Endothelial cell of umbilical vein (primary cell): ENCODE measurements around the gene COL9A1. TPM values are rescaled to one million over a fixed set of nuclear protein-coding genes. Genes with fewer than 3 reads are reported as not detected.

Experiments
- BruUV-seq: library from RNA; stranded (reverse); fragments of 400-500 nt; replicated peaks from 2 replicates; lab custom pipeline; 2021; lab: Mats Ljungman, UMichigan
- CTCF ChIA-PET: fragments of 300-600, 350-600 bp; sonication (Branson Sonifier 250); formaldehyde crosslinking; loops from one replicate; lab custom pipeline; 2021; ENCODE audit warnings: antibody characterized with exemption, inconsistent platforms; lab: Charles Lee
- POLR2A ChIA-PET: fragments of 300-600, 350-600 bp; sonication (Branson Sonifier 250); formaldehyde crosslinking; loops from one replicate; lab custom pipeline; 2021; ENCODE audit warnings: antibody characterized with exemption, inconsistent platforms; lab: Charles Lee
- DNase-seq: peaks from one replicate; pipeline ENCODE4 v3.0.0-alpha.2; 2011; ENCODE audit warnings: low read depth, low spot score
- FAIRE-seq: peaks from 2 replicates; lab custom pipeline; 2011; peaks lifted over from hg19 to GRCh38; lab: Jason Lieb, UNC
- H2AFZ ChIP-seq: 2 replicates; pipeline ENCODE4 v1.6.0; 2012; ENCODE audit warnings: low read depth, low read length, control low read depth, inconsistent platforms
- H3K27ac ChIP-seq: 2 replicates; pipeline ENCODE4 v1.5.1; 2011; ENCODE audit warnings: low read depth, mild to moderate bottlenecking, control low read depth, low read length, moderate library complexity; ENCODE audit not compliant: insufficient read depth
- H3K27me3 ChIP-seq, 2 experiments: 2 replicates each; pipeline versions ENCODE4 v1.6.0 to v1.6.1; 2011; ENCODE audit warnings: low read length in 2 of 2, mixed read lengths in 1 of 2; ENCODE audit not compliant: control insufficient read depth in 2 of 2, insufficient read depth in 2 of 2
- H3K36me3 ChIP-seq, 2 experiments: 2 replicates in 1 of 2; 3 replicates in 1 of 2; pipeline ENCODE4 v1.5.1; 2011; ENCODE audit warnings: low read length in 2 of 2, mild to moderate bottlenecking in 1 of 2, moderate library complexity in 1 of 2; ENCODE audit not compliant: control insufficient read depth in 2 of 2, insufficient read depth in 2 of 2; ENCODE audit errors: extremely low read depth in 1 of 2
- H3K4me1 ChIP-seq: 3 replicates; pipeline ENCODE4 v1.5.1; 2011; ENCODE audit warnings: mild to moderate bottlenecking, low read length; ENCODE audit not compliant: control insufficient read depth, insufficient read depth; ENCODE audit errors: extremely low read depth
- H3K4me2 ChIP-seq: 2 replicates; pipeline ENCODE4 v1.6.1; 2011; ENCODE audit warnings: low read length, control low read depth, mixed read lengths; ENCODE audit not compliant: insufficient read depth
- H3K4me3 ChIP-seq, 3 experiments: fragments of 200-600 bp in 1 of 3; sonication (generic), shearing (Covaris generic) in 1 of 3; replicated peaks in 1 of 3; 2 replicates each; pipeline ENCODE4 v1.5.1; 2011 to 2016; ENCODE audit warnings: control low read depth in 3 of 3, low read length in 3 of 3, mild to moderate bottlenecking in 2 of 3, inconsistent platforms in 1 of 3, low read depth in 1 of 3, moderate library complexity in 1 of 3; ENCODE audit not compliant: insufficient read depth in 1 of 3
- H3K79me2 ChIP-seq: 2 replicates; pipeline ENCODE4 v1.6.0; 2012; ENCODE audit warnings: low read length, inconsistent platforms; ENCODE audit not compliant: control insufficient read depth, insufficient read depth
- H3K9ac ChIP-seq: replicated peaks from 2 replicates; pipeline ENCODE3; 2011; ENCODE audit warnings: low read length, control low read depth; ENCODE audit not compliant: insufficient read depth; ENCODE audit errors: extremely low read depth
- H3K9me1 ChIP-seq: replicated peaks from 3 replicates; pipeline ENCODE4 v1.6.0; 2011; ENCODE audit warnings: mild to moderate bottlenecking, low read length; ENCODE audit not compliant: control insufficient read depth, insufficient read depth; ENCODE audit errors: extremely low read depth
- H3K9me3 ChIP-seq: replicated peaks from 2 replicates; pipeline ENCODE4 v1.5.1; 2012; ENCODE audit warnings: low read length, inconsistent platforms; ENCODE audit not compliant: control insufficient read depth, insufficient read depth
- H4K20me1 ChIP-seq: replicated peaks from 2 replicates; pipeline ENCODE3; 2011; ENCODE audit warnings: mild to moderate bottlenecking, low read length; ENCODE audit not compliant: control insufficient read depth, insufficient read depth; ENCODE audit errors: extremely low read depth
- EZH2 ChIP-seq: IDR thresholded peaks from 2 replicates; pipeline ENCODE4 v1.6.1; 2012; ENCODE audit warnings: borderline replicate concordance, low read depth, mild to moderate bottlenecking, moderate library complexity, low read length, inconsistent platforms; ENCODE audit not compliant: severe bottlenecking
- FOS ChIP-seq: IDR thresholded peaks from 2 replicates; pipeline ENCODE4 v1.6.1; 2011; ENCODE audit warnings: mild to moderate bottlenecking, low read length, moderate library complexity, borderline replicate concordance; ENCODE audit not compliant: insufficient read depth
- GATA2 ChIP-seq: IDR thresholded peaks from 2 replicates; pipeline ENCODE4 v1.7.0; 2011; ENCODE audit warnings: low read depth, mild to moderate bottlenecking, moderate library complexity, mixed read lengths, low read length; ENCODE audit not compliant: insufficient read length, insufficient read depth
- JUN ChIP-seq: IDR thresholded peaks from 2 replicates; pipeline ENCODE4 v1.6.1; 2011; ENCODE audit warnings: borderline replicate concordance, low read depth; ENCODE audit not compliant: insufficient read length, insufficient read depth
- MYC ChIP-seq: IDR thresholded peaks from one replicate; pipeline ENCODE4 v1.6.1; 2011; ENCODE audit warnings: mild to moderate bottlenecking, low read depth, low read length
- POLR2A ChIP-seq: IDR thresholded peaks from 2 replicates; pipeline ENCODE4 v1.6.1; 2012; ENCODE audit warnings: low read depth, mild to moderate bottlenecking, control low read depth, low read length
- POLR2AphosphoS5 ChIP-seq: IDR thresholded peaks from 2 replicates; pipeline ENCODE4 v1.6.1; 2012; ENCODE audit warnings: low read depth, mild to moderate bottlenecking, control low read depth, low read length, moderate library complexity; ENCODE audit not compliant: insufficient read depth
- dilution Hi-C: fragments of 300-500 bp; cut with MboI; formaldehyde crosslinking; loops from one replicate; pipeline ENCODE4 v1.15.0; 2019; ENCODE audit warnings: low sequenced_read_pairs; ENCODE audit not compliant: extremely low pct_ligation_motif_present
- intact Hi-C: fragments of 100-400 bp; cut with micrococcal nuclease; formaldehyde crosslinking; loops from one replicate; pipeline ENCODE4 v1.10.0; 2022
- polyA plus RNA-seq, 4 experiments: library from polyadenylated mRNA; depleted of rRNA in 3 of 4; stranded (reverse) in 3 of 4; unstranded in 1 of 4; fragments of >200 nt; gene quantifications; 2 replicates each; pipeline versions ENCODE4 v1.2.1 to v1.2.3, GENCODE V29; 2011 to 2012; ENCODE audit warnings: missing spikeins in 1 of 4
- total RNA-seq: library from RNA; stranded (reverse); gene quantifications from 2 replicates; pipeline ENCODE4 v1.2.3, GENCODE V29; 2021
- TF ChIP-seq, protein P1 (sequence below), 2 donors: IDR thresholded peaks; 1 replicate in 1 of 2; 2 replicates in 1 of 2; pipeline ENCODE4 v1.5.1; 2011; ENCODE audit warnings: low read length in 2 of 2, mild to moderate bottlenecking in 2 of 2, moderate library complexity in 2 of 2, control low read depth in 1 of 2, inconsistent platforms in 1 of 2, low read depth in 1 of 2; ENCODE audit not compliant: insufficient read depth in 1 of 2; ENCODE audit errors: extremely low read depth in 1 of 2
- TF ChIP-seq, protein P2 (sequence below): IDR thresholded peaks from 2 replicates; pipeline ENCODE4 v1.6.1; 2011; ENCODE audit not compliant: insufficient read depth, insufficient read length

COL9A1 gene
- total and polyA plus RNA-seq, 2 donors (not counting 3 experiments of a cell fraction or from before 2014, with no cell fraction given): not detected

DNA sequence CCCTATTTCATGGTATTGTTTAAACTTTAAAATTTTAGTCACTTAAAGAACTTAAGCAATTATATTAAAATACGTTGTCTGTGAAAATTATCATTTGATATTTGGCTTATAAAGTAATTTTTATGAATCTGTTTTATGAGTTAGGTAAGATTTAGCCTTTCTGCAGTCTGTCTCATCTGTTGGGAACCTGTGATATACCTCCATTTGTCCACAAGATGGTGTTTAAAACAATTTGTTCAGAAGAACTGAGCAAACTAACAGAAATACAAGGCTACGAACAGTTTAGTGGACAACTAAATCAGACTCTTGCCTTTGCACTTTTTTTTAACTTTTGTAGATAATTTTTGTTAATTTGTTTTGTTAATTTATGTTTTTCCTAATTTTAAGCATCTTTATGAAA, 92.4 kb downstream of the COL9A1 start:
- Histone ChIP-seq H3K4me3 (no peak overlapping the region), H3K4me2 (no peak overlapping the region), H3K9ac (no peak overlapping the region), H2AFZ (no peak overlapping the region), H4K20me1 (no peaks in the 10 kb centered on the region), H3K27ac (no peak overlapping the region), H3K4me1 (no peaks in the 10 kb centered on the region), H3K9me1 (no peaks in the 10 kb centered on the region), H3K27me3 (no peaks in the 10 kb centered on the region), H3K36me3 (no peaks in the 10 kb centered on the region), H3K9me3 (no peaks in the 10 kb centered on the region), H3K79me2 (no peaks in the 10 kb centered on the region)
- TF ChIP-seq FOS (no peak), POLR2A (no peak)
- DNase-seq (no peak), FAIRE-seq (peak; percentile 24)
- dilution Hi-C loops (no loop called here), intact Hi-C loops (no loop called here)
- ChIA-PET POLR2A (no interaction called here), CTCF (interaction anchor here (1.5 to 2.7 kb wide), 2 partner anchors 10 to 159 kb away, joined by 4 to 18 read pairs; no protein-coding TSS in a partner anchor)
- no TSS peak for BruUV-seq

DNA sequence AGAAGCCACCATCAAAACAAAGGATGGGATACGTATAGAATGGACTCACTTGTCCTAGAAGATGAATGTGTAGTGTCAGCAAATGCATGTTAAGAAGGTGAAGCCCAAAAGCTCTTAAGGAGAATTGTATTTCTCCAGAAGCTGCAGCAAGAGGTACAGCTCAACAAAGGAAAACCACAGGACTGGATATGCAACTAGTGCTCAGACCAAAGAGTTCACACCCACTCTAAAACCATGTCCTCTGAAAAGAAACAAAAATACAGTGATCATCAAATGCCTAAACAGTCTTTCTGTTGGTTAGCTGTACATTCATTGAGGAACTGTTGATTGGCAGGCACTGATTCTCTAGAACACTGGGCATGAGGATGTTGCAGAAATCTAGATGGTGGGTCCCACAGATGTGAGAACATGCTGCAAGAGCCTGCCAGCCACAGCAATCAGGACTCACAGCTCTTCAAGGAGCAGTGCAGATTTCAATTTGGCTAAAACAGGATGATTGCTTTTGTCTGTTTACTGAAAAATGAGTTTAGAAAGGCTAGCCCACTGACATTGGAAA, 94.6 kb downstream of the COL9A1 start:
- no peaks in the 10 kb centered on the region for H3K36me3 ChIP-seq
- CTCF ChIA-PET: interaction anchor here (4.0 kb wide), 1 partner anchor 13 kb away, joined by 21 read pairs; no protein-coding TSS in a partner anchor
- no peaks in the 10 kb centered on the region for H3K4me1 ChIP-seq
- H2AFZ ChIP-seq: no peak overlapping the region
- POLR2A ChIA-PET: no interaction called here
- dilution Hi-C loops: no loop called here
- no peak overlapping the region for H3K4me2 ChIP-seq
- no peak overlapping the region for H3K4me3 ChIP-seq
- FAIRE-seq: no peak
- no TSS peak for BruUV-seq
- TF ChIP-seq POLR2A (no peak), MYC (no peak), POLR2AphosphoS5 (no peak), JUN (no peak), EZH2 (no peak), GATA2 (no peak), FOS (no peak)
- TF ChIP-seq, protein P1, sequence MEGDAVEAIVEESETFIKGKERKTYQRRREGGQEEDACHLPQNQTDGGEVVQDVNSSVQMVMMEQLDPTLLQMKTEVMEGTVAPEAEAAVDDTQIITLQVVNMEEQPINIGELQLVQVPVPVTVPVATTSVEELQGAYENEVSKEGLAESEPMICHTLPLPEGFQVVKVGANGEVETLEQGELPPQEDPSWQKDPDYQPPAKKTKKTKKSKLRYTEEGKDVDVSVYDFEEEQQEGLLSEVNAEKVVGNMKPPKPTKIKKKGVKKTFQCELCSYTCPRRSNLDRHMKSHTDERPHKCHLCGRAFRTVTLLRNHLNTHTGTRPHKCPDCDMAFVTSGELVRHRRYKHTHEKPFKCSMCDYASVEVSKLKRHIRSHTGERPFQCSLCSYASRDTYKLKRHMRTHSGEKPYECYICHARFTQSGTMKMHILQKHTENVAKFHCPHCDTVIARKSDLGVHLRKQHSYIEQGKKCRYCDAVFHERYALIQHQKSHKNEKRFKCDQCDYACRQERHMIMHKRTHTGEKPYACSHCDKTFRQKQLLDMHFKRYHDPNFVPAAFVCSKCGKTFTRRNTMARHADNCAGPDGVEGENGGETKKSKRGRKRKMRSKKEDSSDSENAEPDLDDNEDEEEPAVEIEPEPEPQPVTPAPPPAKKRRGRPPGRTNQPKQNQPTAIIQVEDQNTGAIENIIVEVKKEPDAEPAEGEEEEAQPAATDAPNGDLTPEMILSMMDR (IDR thresholded peaks at IDR 0.05; ENCODE audit: extremely low read depth in 1 of 2, insufficient read depth in 1 of 2, low read depth in 1 of 2, low read length in 2 of 2): no peak
- TF ChIP-seq, protein P2, sequence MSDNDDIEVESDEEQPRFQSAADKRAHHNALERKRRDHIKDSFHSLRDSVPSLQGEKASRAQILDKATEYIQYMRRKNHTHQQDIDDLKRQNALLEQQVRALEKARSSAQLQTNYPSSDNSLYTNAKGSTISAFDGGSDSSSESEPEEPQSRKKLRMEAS: no peak
- intact Hi-C loops: no loop called here
- no peak overlapping the region for H3K9ac ChIP-seq
- no peaks in the 10 kb centered on the region for H3K27me3 ChIP-seq
- H4K20me1 ChIP-seq: no peaks in the 10 kb centered on the region
- DNase-seq: no peak
- H3K27ac ChIP-seq: no peak overlapping the region
- no peaks in the 10 kb centered on the region for H3K9me1 ChIP-seq
- no peaks in the 10 kb centered on the region for H3K9me3 ChIP-seq
- no peaks in the 10 kb centered on the region for H3K79me2 ChIP-seq
